ENCODE data around the gene GAGE12H.
"Not testable (repeated sequence)": the region's sequence is repeated elsewhere in the genome, so short reads cannot be mapped to it uniquely, and the experiment has no call there.

DNA sequence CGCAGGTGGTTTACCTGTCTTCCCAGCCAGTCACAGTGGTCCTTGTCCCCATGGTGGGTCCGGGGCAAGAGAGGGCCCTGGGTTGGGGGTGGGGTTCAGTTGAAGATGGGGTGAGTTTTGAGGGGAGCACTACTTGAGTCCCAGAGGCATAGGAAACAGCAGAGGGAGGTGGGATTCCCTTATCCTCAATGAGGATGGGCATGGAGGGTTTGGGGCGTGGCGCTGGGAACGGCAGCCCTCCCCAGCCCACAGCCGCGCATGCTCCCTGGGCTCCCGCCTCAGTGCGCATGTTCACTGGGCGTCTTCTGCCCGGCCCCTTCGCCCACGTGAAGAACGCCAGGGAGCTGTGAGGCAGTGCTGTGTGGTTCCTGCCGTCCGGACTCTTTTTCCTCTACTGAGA, 47.9 kb upstream of the GAGE12H start, which contains the start of gene GAGE12C:
- TF ChIP-seq CTCF (IDR thresholded peaks at IDR 0.05); POLR2AphosphoS5 (IDR thresholded peaks at IDR 0.05; ENCODE audit: low read depth, low read length): not testable (repeated sequence)

Measured in Panc1 (cell line).